ENCODE results near the gene EFCC1.

Gene EFCC1

DNA sequence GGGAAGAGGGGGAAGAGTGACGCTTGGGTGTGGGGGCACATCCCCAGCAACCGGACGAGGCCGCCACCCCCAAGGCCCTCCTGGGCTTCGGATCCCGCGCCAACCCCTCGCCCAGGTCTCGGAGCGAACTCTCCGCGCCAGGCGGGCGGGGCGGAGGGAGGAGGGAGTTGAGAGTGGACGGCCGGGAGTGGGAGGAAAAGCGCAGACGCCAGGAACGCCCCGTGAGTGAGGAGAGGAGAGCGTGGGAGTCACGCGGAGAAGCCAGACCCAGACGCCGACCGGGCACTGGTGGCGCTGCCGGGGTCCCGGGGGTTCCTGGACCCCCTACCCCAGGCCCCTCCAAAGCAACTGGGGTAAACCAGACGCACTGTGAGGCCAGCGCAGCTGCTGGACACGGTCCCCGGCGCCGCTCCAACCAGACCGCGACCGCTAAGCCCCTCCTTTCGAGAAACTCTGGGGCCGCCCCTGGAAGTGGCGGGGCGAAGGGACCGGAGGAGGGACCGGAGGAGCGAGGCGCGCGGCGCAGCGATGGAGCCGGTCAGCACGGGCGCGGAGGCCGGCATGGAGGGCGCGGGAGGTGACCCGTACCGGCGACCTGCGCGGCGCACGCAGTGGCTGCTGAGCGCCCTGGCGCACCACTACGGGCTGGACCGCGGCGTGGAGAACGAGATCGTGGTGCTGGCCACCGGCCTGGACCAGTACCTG lies at the start of gene EFCC1:
Gene EFCC1, plus strand, starts transcription at position 204 of the 705 bp plus-strand sequence. Its CDS starts 325 bp downstream, at position 529.
- DNase-seq (ENCODE audit: low read depth) = peak; percentile 10

DNA sequence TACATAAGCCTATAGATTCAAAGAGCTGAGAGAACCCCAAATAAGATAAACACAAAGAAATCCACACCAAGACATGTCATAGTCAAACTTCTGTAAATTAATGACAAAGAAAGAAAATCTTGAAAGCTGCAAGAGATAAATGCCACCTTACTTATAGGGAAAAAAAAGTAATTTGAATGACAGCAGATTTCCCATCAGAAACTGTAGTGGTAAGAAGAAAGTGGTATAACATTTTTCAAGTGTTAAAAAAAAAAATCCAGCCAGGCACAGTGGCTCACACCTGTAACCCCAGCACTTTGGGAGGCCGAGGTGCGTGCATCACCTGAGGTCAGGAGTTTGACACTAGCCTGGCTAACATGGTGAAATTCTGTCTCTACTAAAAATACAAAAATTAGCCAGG lies 44.7 kb upstream of the EFCC1 start:
- DNase-seq (ENCODE audit: low read depth) = no peak

- DNase-seq (ENCODE audit: low read depth) = no peak
Observed at GRCh38 chr3:128965280-128965679, 35.8 kb upstream of the EFCC1 start.

DNA sequence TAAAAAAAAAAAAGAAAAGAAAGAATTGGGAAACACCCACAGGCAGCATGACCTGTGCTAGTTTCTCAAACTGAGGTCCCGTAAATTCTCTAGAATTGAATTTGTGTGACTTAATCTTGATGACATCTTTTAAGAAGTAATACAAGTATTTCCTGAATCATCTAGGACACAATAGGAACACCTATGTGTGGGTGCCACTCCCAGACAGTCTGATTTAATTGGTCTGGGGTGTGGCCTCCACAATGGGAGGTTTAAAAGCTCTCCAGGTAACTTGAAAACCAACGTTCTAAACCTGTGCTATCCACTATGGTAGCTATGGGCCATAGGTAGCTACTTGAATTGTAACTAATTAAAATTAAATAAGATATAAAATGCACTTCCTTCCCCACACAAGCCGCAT lies 35.3 kb upstream of the EFCC1 start:
- no peak for DNase-seq (ENCODE audit: low read depth)

DNA sequence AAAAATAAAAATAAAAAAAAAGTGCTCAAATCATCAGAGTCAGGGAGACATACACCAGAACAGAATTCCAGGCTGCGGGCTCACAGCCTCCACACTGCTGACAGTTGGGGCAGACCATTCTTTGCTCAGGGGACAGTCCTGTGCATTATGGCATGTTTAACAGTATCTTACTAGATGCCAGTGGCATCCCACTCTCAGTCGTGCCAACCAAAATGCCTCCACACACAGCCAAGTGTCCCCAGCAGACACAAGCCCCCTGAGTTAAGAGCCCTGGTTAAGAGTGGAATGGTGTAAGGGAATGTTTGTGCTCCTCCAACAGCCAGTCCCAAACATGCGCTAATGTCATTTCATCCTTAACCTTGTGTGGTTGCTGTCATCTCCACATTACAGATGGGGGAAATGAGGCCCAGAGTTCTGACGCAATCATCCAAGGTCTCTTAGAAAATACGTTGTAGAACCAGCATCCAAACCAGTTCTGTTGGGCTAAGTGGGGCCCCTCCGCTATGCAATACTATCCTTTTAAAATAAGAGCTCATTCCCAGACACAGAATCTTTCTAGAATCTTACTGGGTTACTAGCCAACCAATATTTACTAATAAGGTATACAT lies 33.3 kb upstream of the EFCC1 start:
- DNase-seq (ENCODE audit: low read depth) = no peak

- DNase-seq (ENCODE audit: low read depth) = peak; percentile 20
Observed at GRCh38 chr3:128969993-128970739, 30.9 kb upstream of the EFCC1 start.

DNA sequence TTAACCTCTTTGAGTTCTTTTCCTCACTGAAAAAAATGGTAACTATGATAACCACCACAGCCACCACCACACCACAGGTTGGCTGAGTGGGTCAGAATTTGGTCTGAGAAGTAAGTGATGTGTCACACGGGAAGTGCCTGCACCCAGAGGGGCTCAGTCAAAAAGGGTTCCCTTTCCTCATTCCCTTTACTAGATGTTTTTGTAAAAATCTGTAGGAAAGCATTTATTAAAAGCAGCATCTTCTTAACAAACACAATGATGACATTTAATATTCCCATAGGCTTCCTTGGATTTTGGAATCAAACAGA lies 30.4 kb upstream of the EFCC1 start:
- DNase-seq (ENCODE audit: low read depth) = no peak

DNA sequence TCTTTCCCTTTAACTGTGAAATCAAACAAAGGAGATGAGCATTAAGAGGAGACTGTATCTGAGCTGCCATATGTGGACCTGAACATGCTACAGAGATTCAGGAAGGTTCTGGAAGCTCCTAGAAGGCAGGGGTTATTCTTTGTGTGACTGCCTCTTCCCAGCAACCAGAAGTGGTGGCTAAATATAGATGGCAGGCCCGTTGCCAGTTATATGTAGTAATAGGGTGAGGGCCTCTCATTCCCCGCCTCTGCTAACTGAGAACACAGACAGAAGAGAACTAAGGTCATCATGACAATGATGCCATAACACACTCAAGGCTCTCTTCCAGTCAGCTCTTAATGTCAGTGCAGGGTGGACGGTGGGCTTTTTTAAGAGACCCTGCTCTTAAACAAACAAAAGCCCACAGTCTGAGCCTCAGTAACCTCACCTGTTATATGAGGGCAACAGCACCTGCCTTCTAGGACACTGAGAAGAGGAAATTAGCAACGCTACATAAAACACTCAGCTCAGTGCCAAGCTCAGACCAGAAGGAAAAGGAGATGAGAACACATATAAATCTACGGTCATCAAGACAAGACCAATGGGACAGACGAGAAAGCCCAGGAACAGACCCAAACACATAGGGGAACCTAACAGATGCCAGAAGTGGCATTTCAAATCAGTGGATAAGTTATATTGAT lies 29.5 kb upstream of the EFCC1 start:
- DNase-seq (ENCODE audit: low read depth) = peak; percentile 35

- DNase-seq (ENCODE audit: low read depth) = no peak
Observed at GRCh38 chr3:128973988-128974564, 27.0 kb upstream of the EFCC1 start.

GRCh38 chr3:128975276-128975675 lies 25.8 kb upstream of the EFCC1 start:
- DNase-seq (ENCODE audit: low read depth) = no peak

DNA sequence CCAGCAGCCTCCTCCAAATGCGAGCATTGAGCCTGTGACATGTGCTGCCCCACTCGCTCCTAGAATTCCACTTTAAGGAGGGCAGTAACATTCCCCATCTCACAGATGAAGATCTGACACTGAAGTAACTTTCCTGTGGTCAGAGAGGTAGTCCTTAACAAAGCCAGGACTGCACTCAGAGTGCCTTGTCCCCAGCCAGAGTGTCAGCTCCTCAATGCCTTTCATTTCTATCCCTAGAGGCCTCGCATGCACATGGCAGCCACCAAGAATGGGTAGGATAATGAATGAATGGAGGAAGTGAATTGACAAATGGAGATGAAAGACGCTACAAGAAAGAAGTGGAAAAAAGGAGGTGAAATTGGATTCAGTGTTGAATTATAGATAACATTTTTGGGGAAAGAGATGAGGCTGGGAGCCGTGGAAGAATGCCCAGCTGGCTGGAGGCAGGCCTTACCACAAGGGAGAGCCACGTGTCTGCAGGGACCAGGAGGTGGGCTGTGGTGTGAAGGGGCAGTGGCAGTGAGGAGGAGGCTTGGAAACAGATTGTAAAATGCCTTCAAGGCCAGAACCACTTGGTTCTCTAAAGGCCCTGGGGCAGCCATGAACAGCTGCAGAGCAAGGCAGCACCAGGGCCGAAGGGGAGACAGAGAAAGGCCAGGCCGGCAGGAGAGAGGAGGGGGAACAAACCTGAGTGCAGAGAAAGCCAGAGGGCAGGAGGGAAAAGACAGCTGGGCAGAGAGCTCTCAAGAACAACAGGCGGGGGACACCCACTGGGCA lies 17.6 kb upstream of the EFCC1 start:
- DNase-seq (ENCODE audit: low read depth) = no peak

DNA sequence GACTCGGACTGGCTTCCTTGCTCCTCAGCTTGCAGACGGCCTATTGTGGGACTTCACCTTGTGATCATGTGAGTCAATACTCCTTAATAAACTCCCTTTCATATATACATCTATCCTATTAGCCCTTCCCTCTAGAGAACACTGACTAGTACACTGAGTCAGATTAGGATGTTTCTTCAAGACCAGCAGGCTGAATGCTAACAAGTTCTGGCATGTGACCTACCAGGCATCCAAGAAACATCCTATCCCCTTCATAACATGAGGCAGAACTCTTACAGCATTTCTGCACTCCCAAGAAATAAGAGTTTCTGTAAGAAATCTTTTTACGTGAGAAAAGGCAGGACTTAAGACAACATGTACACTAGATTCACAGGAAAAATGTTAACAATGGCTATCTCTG lies 16.5 kb upstream of the EFCC1 start:
- peak; percentile 43 for DNase-seq (ENCODE audit: low read depth)

DNA sequence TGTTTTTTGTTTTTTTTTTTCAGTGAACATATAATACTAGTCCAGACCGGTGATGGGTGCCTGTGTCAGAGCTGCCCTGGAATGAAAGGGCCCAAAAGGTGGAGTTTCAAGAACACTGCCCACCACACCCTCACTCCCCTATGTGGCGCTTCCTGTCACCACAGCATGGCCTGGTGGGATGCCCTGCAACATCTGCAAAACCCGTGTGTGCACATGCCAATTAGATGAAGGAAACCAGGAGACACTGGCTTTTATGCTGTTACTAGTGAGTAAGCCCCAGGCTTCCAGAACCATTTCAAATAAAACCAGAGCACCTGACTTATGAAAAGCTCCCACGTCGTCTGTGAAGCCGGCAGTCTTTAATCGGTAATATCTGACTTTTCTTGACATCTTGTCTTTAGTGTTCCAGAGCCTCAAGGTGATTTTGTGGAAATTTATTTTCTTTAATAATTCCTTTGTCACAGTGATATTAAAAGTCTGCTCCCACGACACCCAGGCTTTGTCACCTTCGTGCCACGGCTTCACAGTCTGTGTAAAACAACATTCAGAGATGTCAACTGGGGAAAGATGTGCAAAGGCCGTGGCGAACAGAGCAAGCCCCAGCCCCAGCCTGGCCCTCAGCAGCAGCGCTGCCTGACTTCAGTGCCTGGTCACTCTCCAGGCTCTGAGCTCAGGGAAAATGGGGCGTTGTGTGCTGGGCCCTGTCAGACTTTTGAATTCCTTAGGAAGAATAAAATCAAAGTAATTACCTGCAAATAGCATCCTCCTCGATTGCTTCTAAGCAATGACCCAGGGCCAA lies 13.6 kb upstream of the EFCC1 start:
- no peak for DNase-seq (ENCODE audit: low read depth)

GRCh38 chr3:128988286-128988685 lies 12.8 kb upstream of the EFCC1 start:
- no peak for DNase-seq (ENCODE audit: low read depth)

- no peak for DNase-seq (ENCODE audit: low read depth)
Observed at GRCh38 chr3:128991355-128991895, 9.7 kb upstream of the EFCC1 start.

- DNase-seq (ENCODE audit: low read depth) = no peak
Observed at GRCh38 chr3:128992926-128993460, 8.1 kb upstream of the EFCC1 start.

GRCh38 chr3:128993461-128994172 lies 7.5 kb upstream of the EFCC1 start, which contains the start of gene CFAP92:
CFAP92 (minus strand) TSS chr3:128994076; CDS start chr3:128993304, 772 bp downstream.
- peak; percentile 50 for DNase-seq (ENCODE audit: low read depth)

GRCh38 chr3:128994173-128994512 lies 7.0 kb upstream of the EFCC1 start:
- no peak for DNase-seq (ENCODE audit: low read depth)

Data from amniotic epithelial cell (primary cell).